ENCODE measurements around the gene CPA2. TPM values are rescaled to one million over a fixed set of nuclear protein-coding genes. Genes with fewer than 3 reads are reported as not detected.
"Not testable (repeated sequence)": the region's sequence is repeated elsewhere in the genome, so short reads cannot be mapped to it uniquely, and the experiment has no call there.

The CPA2 gene
- total RNA-seq, 1 experiment from 2014 or later: not detected

DNA sequence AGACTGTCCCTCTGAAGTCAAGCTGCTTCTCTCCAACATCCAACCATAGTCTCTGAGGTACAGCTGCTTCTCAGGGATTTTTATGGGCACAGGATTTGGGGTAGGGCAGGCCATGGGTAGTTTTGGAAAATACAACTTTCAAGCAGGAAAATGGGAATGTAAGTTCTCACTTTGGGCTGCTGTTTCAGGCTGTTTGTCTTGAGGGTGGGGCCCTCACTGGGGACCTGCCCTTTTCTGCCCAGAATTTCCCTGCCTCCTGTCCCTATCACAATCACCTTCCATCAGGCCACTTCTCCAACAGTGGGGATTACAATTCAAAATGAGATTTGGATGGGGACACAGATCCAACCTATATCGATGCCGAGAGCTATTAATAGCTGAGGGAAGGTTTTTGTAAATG lies 34.5 kb upstream of the CPA2 start:
- Mint-ChIP-seq H3K4me1 (ENCODE audit: insufficient read depth, unreplicated experiment) (no peaks in the 10 kb centered on the region), H3K9me3 (ENCODE audit: unreplicated experiment) (no peaks in the 10 kb centered on the region)
- intact Hi-C loops (cut with micrococcal nuclease): no loop called here

DNA sequence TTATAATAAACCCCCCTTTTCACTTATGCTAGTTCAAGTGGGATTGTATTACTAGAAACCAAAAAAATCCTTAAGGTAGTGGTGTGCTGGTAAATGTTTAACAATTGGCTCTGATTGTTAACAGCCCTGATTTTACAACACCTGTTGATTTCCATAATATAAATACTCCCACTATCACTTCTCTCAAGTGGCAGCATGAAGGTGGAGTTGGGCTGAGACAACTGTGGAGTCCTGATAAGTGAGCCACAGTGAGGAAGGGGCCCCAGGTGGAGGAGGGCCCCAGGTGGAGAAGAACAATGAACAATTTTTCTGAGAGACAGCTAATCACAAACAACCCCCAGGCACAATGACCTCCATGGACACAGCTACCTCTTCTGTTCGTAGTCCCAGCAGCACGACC lies 32.6 kb upstream of the CPA2 start:
- H3K4me1 Mint-ChIP-seq (ENCODE audit: insufficient read depth, unreplicated experiment): no peaks in the 10 kb centered on the region

More for the DNA sequence above, 34.5 kb upstream of the CPA2 start:
- no TSS peak for BruUV-seq (replicated peaks)
- no peak overlapping the region for H3K27ac Mint-ChIP-seq (ENCODE audit: low read depth, unreplicated experiment)
- ChIA-PET POLR2A (interaction anchor here (0.6 kb wide), 1 partner anchor 12 kb away, joined by 3 read pairs; no protein-coding TSS in a partner anchor), CTCF (interaction anchor here (0.8 to 0.9 kb wide), 2 partner anchors 10 to 526 kb away, joined by 3 read pairs; no protein-coding TSS in a partner anchor)
- no peaks in the 10 kb centered on the region for H3K36me3 Mint-ChIP-seq (ENCODE audit: insufficient read depth, unreplicated experiment)
- no peak overlapping the region for H3K4me3 Mint-ChIP-seq (ENCODE audit: unreplicated experiment)
- no peaks in the 10 kb centered on the region for H3K27me3 Mint-ChIP-seq (ENCODE audit: insufficient read depth, unreplicated experiment)
- TF ChIP-seq CTCF (IDR thresholded peaks at IDR 0.05; ENCODE audit: unreplicated experiment): no peak
- DNase-seq (ENCODE audit: unreplicated experiment): no peak

GRCh38 chr7:130236361-130236760 lies 30.3 kb upstream of the CPA2 start:
- H3K9me3 Mint-ChIP-seq (ENCODE audit: unreplicated experiment); H3K4me3 Mint-ChIP-seq (ENCODE audit: unreplicated experiment); H3K27me3 Mint-ChIP-seq (ENCODE audit: insufficient read depth, unreplicated experiment); H3K4me1 Mint-ChIP-seq (ENCODE audit: insufficient read depth, unreplicated experiment); DNase-seq (ENCODE audit: unreplicated experiment); BruUV-seq (replicated peaks); H3K36me3 Mint-ChIP-seq (ENCODE audit: insufficient read depth, unreplicated experiment); intact Hi-C loops (cut with micrococcal nuclease); H3K27ac Mint-ChIP-seq (ENCODE audit: low read depth, unreplicated experiment): not testable (repeated sequence)
- ChIA-PET CTCF (interaction anchor here (0.6 to 1.0 kb wide), 3 partner anchors 164 to 1385 kb away, joined by 3 to 4 read pairs (median 3); no protein-coding TSS in a partner anchor), POLR2A (interaction anchor here (1.0 kb wide), 1 partner anchor 32 kb away, joined by 3 read pairs; the partner anchor contains the start of gene TMEM209)

More for the DNA sequence above, 32.6 kb upstream of the CPA2 start:
- Mint-ChIP-seq H3K9me3 (ENCODE audit: unreplicated experiment) (no peaks in the 10 kb centered on the region), H3K4me3 (ENCODE audit: unreplicated experiment) (no peak overlapping the region), H3K27ac (ENCODE audit: low read depth, unreplicated experiment) (no peak overlapping the region), H3K27me3 (ENCODE audit: insufficient read depth, unreplicated experiment) (no peaks in the 10 kb centered on the region), H3K36me3 (ENCODE audit: insufficient read depth, unreplicated experiment) (no peaks in the 10 kb centered on the region)
- ChIA-PET CTCF (interaction anchor here (0.6 kb wide), 3 partner anchors 9 to 530 kb away, joined by 3 to 4 read pairs (median 3); no protein-coding TSS in a partner anchor), POLR2A (no interaction called here)
- no TSS peak for BruUV-seq (replicated peaks)
- TF ChIP-seq CTCF (IDR thresholded peaks at IDR 0.05; ENCODE audit: unreplicated experiment): no peak
- intact Hi-C loops (cut with micrococcal nuclease): no loop called here
- no peak for DNase-seq (ENCODE audit: unreplicated experiment)

- H3K36me3 Mint-ChIP-seq (ENCODE audit: insufficient read depth, unreplicated experiment): no peaks in the 10 kb centered on the region
- TF ChIP-seq CTCF (IDR thresholded peaks at IDR 0.05; ENCODE audit: unreplicated experiment): no peak
- CTCF ChIA-PET: interaction anchor here (0.5 to 1.4 kb wide), 2 partner anchors 168 to 1542 kb away, joined by 3 to 4 read pairs; no protein-coding TSS in a partner anchor
- H3K27ac Mint-ChIP-seq (ENCODE audit: low read depth, unreplicated experiment): no peak overlapping the region
- no peak overlapping the region for H3K4me3 Mint-ChIP-seq (ENCODE audit: unreplicated experiment)
- no TSS peak for BruUV-seq (replicated peaks)
- peaks cover 12% of the 10 kb centered on the region for H3K4me1 Mint-ChIP-seq (ENCODE audit: insufficient read depth, unreplicated experiment)
- H3K27me3 Mint-ChIP-seq (ENCODE audit: insufficient read depth, unreplicated experiment): no peaks in the 10 kb centered on the region
- intact Hi-C loops (cut with micrococcal nuclease): loop anchor here (5.0 kb wide), 1 partner anchor 117 kb away; no protein-coding TSS in a partner anchor
- POLR2A ChIA-PET: no interaction called here
- no peak for DNase-seq (ENCODE audit: unreplicated experiment)
- H3K9me3 Mint-ChIP-seq (ENCODE audit: unreplicated experiment): no peaks in the 10 kb centered on the region
Measured at GRCh38 chr7:130240240-130240639, 26.4 kb upstream of the CPA2 start.

All from MCF 10A (cell line).